Measurements from ENCODE around the gene DNASE2B.
"Not testable (repeated sequence)": the region's sequence is repeated elsewhere in the genome, so short reads cannot be mapped to it uniquely, and the experiment has no call there.

Gene DNASE2B

GRCh38 chr1:84415396-84415795 is 17.1 kb downstream of the DNASE2B start:
- DNase-seq, result no peak

GRCh38 chr1:84422909-84423308 is 24.6 kb downstream of the DNASE2B start:
- DNase-seq, result no peak

GRCh38 chr1:84424513-84425149 is 26.3 kb downstream of the DNASE2B start:
- DNase-seq, result no peak

GRCh38 chr1:84425150-84425896 is 27.0 kb downstream of the DNASE2B start:
- no peak for DNase-seq

- DNase-seq, result no peak
These were observed 28.1 kb downstream of the DNASE2B start for GRCh38 chr1:84426376-84426775.

- no peak for DNase-seq
These were observed 29.2 kb downstream of the DNASE2B start for GRCh38 chr1:84427250-84428188.

- DNase-seq, result no peak
These were observed 30.0 kb downstream of the DNASE2B start for GRCh38 chr1:84428235-84428634.

- DNase-seq, result no peak
These were observed 30.9 kb downstream of the DNASE2B start for GRCh38 chr1:84429231-84429630.

GRCh38 chr1:84430546-84430945 is 32.3 kb downstream of the DNASE2B start:
- DNase-seq, result no peak

- DNase-seq, result peak; percentile 77
These were observed 35.2 kb downstream of the DNASE2B start for GRCh38 chr1:84433258-84434080.

GRCh38 chr1:84434081-84434769 is 35.9 kb downstream of the DNASE2B start:
- no peak for DNase-seq

- DNase-seq, result peak; percentile 7
These were observed 36.7 kb downstream of the DNASE2B start for GRCh38 chr1:84434801-84435549.

GRCh38 chr1:84436876-84437655 is 38.8 kb downstream of the DNASE2B start:
- DNase-seq, result no peak

GRCh38 chr1:84442256-84442655 is 44.0 kb downstream of the DNASE2B start:
- peak; percentile 85 for DNase-seq

GRCh38 chr1:84442747-84443646 is 44.7 kb downstream of the DNASE2B start:
- DNase-seq, result peak; percentile 30

GRCh38 chr1:84448704-84449103 is 50.4 kb downstream of the DNASE2B start:
- not testable (repeated sequence) for DNase-seq

- no peak for DNase-seq
These were observed 52.6 kb downstream of the DNASE2B start for GRCh38 chr1:84450910-84451309.

- DNase-seq, result no peak
These were observed 54.2 kb downstream of the DNASE2B start for GRCh38 chr1:84452436-84452835.

- no peak for DNase-seq
These were observed 63.8 kb downstream of the DNASE2B start for GRCh38 chr1:84462118-84462517.

Measured in activated CD4-positive, alpha-beta T cell treated with anti-CD3 and anti-CD28 coated beads, Interleukin-10, Interleukin-2, amounts not matched to agents 100 ng/mL and 50 ng/mL, durations not matched to agents 16 hours and 8 hours (primary cell).